GM19397 (cell line): ENCODE data around the gene FJX1.

Source experiments
- ATAC-seq: cut with Tn5 transposase; IDR thresholded peaks from one replicate; pipeline ENCODE4 v1.9.1; 2021; ENCODE audit warnings: mild to moderate bottlenecking, moderate library complexity; ENCODE audit not compliant: unreplicated experiment

The FJX1 gene

GRCh38 chr11:35605706-35606105 lies 12.6 kb upstream of the FJX1 start:
- ATAC-seq: no peak

GRCh38 chr11:35606206-35606605 lies 12.1 kb upstream of the FJX1 start:
- no peak for ATAC-seq

GRCh38 chr11:35608502-35608901 lies 9.8 kb upstream of the FJX1 start:
- no peak for ATAC-seq

- no peak for ATAC-seq
These were observed 8.6 kb upstream of the FJX1 start for GRCh38 chr11:35609656-35610055.

GRCh38 chr11:35610631-35611030 lies 7.6 kb upstream of the FJX1 start:
- no peak for ATAC-seq

GRCh38 chr11:35611741-35612140 lies 6.5 kb upstream of the FJX1 start:
- no peak for ATAC-seq

- no peak for ATAC-seq
These were observed 3.2 kb upstream of the FJX1 start for GRCh38 chr11:35614939-35615569.

GRCh38 chr11:35615921-35616900 lies 2.0 kb upstream of the FJX1 start:
- no peak for ATAC-seq

GRCh38 chr11:35617316-35617686 lies 959 bp upstream of the FJX1 start:
- no peak for ATAC-seq

- ATAC-seq: peak; percentile 46
These were observed 346 bp downstream of the FJX1 start for GRCh38 chr11:35618497-35619115.

- peak; percentile 34 for ATAC-seq
These were observed 1.0 kb downstream of the FJX1 start for GRCh38 chr11:35619116-35619854.

GRCh38 chr11:35619855-35620640 lies 1.8 kb downstream of the FJX1 start:
- no peak for ATAC-seq

- ATAC-seq: no peak
These were observed 2.5 kb downstream of the FJX1 start for GRCh38 chr11:35620795-35621194.

GRCh38 chr11:35621620-35622019 lies 3.4 kb downstream of the FJX1 start:
- ATAC-seq: no peak

- ATAC-seq: no peak
These were observed 3.8 kb downstream of the FJX1 start for GRCh38 chr11:35622070-35622469.

- no peak for ATAC-seq
These were observed 5.4 kb downstream of the FJX1 start for GRCh38 chr11:35623621-35624168.

GRCh38 chr11:35624316-35624715 lies 6.1 kb downstream of the FJX1 start:
- no peak for ATAC-seq

- no peak for ATAC-seq
These were observed 6.5 kb downstream of the FJX1 start for GRCh38 chr11:35624781-35625180.

- ATAC-seq: no peak
These were observed 8.2 kb downstream of the FJX1 start for GRCh38 chr11:35626501-35626900.

- ATAC-seq: no peak
These were observed 11.3 kb downstream of the FJX1 start for GRCh38 chr11:35629511-35629910.
